ENCODE data around the gene ARID5B.
"Not testable (repeated sequence)": the region's sequence is repeated elsewhere in the genome, so short reads cannot be mapped to it uniquely, and the experiment has no call there.

Gene ARID5B, protein sequence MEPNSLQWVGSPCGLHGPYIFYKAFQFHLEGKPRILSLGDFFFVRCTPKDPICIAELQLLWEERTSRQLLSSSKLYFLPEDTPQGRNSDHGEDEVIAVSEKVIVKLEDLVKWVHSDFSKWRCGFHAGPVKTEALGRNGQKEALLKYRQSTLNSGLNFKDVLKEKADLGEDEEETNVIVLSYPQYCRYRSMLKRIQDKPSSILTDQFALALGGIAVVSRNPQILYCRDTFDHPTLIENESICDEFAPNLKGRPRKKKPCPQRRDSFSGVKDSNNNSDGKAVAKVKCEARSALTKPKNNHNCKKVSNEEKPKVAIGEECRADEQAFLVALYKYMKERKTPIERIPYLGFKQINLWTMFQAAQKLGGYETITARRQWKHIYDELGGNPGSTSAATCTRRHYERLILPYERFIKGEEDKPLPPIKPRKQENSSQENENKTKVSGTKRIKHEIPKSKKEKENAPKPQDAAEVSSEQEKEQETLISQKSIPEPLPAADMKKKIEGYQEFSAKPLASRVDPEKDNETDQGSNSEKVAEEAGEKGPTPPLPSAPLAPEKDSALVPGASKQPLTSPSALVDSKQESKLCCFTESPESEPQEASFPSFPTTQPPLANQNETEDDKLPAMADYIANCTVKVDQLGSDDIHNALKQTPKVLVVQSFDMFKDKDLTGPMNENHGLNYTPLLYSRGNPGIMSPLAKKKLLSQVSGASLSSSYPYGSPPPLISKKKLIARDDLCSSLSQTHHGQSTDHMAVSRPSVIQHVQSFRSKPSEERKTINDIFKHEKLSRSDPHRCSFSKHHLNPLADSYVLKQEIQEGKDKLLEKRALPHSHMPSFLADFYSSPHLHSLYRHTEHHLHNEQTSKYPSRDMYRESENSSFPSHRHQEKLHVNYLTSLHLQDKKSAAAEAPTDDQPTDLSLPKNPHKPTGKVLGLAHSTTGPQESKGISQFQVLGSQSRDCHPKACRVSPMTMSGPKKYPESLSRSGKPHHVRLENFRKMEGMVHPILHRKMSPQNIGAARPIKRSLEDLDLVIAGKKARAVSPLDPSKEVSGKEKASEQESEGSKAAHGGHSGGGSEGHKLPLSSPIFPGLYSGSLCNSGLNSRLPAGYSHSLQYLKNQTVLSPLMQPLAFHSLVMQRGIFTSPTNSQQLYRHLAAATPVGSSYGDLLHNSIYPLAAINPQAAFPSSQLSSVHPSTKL

GRCh38 chr10:61900829-61901792 is at the start of gene ARID5B:
ARID5B (plus strand) TSS chr10:61901699; CDS start chr10:61901710, 11 bp downstream.
- peak; percentile 71 for DNase-seq (ENCODE audit: low spot score)

- DNase-seq (ENCODE audit: low spot score) = no peak
Measured at GRCh38 chr10:61852261-61852660, 49.2 kb upstream of the ARID5B start.

DNA sequence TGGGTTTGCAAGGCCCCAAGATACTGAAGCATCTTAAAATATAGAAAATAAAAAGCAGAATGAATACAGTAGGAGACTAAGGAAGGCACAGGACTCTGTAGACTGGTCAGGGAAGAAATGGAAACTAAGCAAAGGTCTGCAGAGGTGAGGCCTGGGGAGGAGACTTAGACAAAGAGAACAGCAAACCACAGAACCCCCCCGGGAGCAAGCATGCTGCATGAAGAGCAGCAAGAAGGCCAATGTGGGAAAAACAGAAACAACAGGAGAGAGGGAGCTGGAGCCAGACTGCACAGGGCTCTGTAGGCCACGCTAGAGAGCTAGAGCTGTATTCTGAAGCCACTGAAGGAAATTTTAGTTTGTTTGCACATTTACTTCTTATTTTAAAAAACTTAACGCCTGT is 45.7 kb upstream of the ARID5B start:
- DNase-seq (ENCODE audit: low spot score) = no peak

DNA sequence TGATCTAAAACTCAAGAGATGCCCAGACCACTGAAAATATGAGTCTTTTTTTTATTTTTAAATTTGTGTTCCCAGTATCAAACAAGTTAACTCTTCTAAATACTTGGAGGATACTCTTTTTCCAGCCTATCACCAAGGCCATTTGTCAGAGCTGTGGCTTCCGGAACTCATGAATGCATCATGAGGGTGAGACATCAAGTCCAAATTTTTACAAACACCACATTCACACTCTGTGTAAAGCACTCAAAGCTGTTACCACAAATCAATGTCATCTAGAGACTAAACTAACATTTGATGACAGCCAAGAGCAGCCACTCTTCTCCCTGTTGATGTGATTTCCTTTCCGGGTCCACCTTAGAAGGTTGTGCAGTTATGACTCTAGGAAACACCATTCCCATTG is 43.8 kb upstream of the ARID5B start:
- no peak for DNase-seq (ENCODE audit: low spot score)

DNA sequence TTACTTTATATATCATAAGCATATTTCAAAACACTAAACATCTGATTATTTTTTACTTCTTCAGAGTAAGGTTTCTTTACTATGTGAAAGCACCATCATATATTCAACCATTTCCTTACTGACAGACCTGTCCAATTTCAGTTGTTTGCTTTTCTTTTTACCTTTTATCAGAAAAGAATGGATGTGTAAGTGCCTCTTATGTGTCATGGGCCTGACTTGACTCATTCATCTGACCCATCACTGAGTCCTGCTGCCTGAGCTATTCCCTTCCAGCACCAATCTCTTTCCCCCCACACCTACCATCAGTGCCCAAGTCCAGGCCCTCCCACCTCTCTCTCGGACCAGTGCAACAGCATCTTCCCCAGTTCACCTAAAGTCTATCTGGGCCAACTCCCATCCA is 41.7 kb upstream of the ARID5B start:
- no peak for DNase-seq (ENCODE audit: low spot score)

DNA sequence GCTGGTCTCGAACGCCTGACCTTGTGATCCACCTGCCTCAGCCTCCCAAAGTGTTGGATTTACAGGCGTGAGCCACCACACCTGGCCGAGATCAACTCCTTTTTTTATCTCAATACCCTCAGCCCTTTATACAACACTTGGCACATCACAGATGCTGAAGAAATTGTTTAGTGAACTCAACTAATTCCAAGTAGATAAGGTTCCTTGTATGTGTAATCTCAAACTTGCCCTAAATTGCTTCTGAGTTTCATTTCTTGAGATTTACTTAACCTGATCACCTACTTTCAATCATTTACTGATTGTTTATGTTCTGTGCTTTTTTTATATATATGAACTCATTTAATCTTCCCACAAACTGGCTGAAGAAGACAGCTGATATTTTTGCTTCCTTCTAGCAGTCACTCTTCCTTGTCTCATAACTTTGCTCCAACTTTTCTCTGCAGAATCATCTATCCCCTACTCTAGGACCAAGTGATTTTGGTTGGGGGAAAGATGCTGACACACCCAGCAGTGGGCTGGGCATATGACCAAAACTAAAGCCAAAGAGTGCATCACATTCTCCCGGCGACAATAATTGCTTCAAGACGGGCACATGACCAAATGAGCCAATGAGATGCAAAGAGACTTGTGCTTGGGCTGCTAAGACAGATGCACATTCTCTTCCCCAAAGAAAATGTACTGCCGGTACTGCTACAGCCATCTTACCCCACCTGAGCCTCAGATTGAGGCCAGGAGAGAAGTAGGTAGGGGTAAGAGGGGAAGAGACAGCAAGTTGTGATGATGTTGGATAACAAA is 40.3 kb upstream of the ARID5B start:
- no peak for DNase-seq (ENCODE audit: low spot score)

DNA sequence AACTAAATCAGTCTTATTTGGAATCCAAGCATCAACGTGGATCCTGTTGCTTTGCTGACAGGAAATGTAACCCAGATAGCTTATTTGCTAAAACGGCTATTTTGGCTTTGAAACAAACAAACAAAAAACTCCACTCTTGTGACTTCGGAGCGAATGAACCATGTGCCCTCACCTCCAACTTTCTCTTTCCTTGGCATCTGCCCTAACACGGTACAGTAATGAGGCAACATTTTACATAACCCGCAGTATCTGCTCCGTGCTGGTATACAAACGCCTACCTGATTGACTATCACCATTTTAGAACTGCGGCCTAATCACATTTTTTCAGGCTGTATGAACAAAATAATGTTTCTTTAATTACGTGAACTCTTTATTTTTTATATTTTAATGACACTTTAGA is 37.5 kb upstream of the ARID5B start:
- no peak for DNase-seq (ENCODE audit: low spot score)

- no peak for DNase-seq (ENCODE audit: low spot score)
Measured at GRCh38 chr10:61866700-61867368, 34.7 kb upstream of the ARID5B start.

GRCh38 chr10:61867374-61867773 is 34.1 kb upstream of the ARID5B start:
- not testable (repeated sequence) for DNase-seq (ENCODE audit: low spot score)

GRCh38 chr10:61867817-61868216 is 33.7 kb upstream of the ARID5B start:
- not testable (repeated sequence) for DNase-seq (ENCODE audit: low spot score)

DNA sequence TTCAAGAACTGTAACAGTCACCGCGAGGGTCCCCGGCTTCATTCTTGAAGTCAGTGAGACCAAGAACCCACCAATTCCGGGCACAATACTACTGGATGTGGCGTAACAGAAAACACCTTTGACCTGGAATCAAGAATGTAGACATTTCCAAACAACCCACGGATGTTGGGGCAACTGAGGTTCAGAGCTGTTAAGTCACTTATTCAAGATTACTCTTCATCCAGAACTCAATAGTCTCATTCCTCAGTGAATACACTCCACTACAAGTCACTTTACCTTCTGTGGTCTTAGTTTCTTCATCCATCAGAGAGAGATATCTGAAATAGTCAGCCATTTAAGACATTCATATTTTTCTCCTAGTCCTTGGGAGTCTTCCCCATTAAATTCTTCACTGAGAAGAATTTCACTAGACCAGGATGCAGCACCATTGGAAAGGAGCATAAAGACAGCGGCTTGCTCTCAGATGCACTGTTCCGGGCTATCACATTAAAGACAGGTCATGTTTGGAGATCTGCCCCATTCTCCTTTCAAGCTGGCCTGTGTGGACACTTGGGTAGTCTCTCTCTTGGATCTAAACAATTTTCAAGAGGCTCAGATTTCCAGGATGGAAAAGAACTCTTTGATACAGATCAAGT is 32.3 kb upstream of the ARID5B start:
- no peak for DNase-seq (ENCODE audit: low spot score)

DNA sequence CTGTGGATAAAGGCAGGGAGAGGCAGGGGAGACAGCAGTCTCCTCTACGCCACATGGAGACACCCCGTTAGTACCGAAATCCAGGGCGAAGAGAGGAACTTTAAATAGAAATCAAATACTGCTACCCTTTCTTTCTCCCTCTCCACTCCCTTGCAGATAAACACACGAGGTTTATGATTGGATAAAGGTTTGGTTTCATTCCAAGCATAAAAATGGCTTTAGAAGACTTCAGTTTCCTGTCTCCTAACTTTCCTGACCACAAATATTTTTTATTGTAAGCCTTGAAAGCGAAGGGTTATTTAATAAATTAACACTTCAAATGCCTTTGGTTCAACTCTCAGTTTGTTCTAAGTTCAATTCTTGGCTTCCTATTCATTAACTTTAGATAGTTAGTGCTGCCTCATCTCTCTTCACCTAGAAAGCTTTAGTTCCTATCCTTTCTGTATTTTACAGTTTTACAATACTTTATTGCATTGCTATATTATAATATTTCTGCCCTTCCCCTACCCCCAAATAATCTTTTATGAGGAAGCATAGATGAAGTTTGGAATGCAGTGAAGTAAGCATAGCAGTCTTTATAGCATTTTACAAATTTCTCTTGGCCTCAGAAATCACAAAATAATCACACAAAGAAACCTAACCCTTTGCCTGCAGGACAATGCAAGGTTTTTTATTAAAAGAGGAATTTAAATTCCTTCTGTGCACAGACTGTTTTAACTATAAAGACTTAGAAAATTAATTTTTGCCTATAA is 31.5 kb upstream of the ARID5B start:
- no peak for DNase-seq (ENCODE audit: low spot score)

- no peak for DNase-seq (ENCODE audit: low spot score)
Measured at GRCh38 chr10:61870526-61870895, 31.0 kb upstream of the ARID5B start.

- no peak for DNase-seq (ENCODE audit: low spot score)
Measured at GRCh38 chr10:61871487-61871886, 30.0 kb upstream of the ARID5B start.

- no peak for DNase-seq (ENCODE audit: low spot score)
Measured at GRCh38 chr10:61877887-61878739, 23.4 kb upstream of the ARID5B start.

GRCh38 chr10:61878740-61879068 is 22.8 kb upstream of the ARID5B start:
- no peak for DNase-seq (ENCODE audit: low spot score)

- DNase-seq (ENCODE audit: low spot score) = no peak
Measured at GRCh38 chr10:61882621-61883370, 18.7 kb upstream of the ARID5B start.

All from left forelimb (tissue), 1 donor.